PFSK-1 (cell line): Measurements from ENCODE around the gene RGS7.

Source experiments
- REST ChIP-seq, 2 experiments: IDR thresholded peaks; 2 replicates each; pipeline versions ENCODE4 v1.6.1 to v1.8.0; 2011 to 2012; ENCODE audit warnings: low read depth in 2 of 2, low read length in 2 of 2, control low read depth in 1 of 2, inconsistent platforms in 1 of 2, mild to moderate bottlenecking in 1 of 2, moderate library complexity in 1 of 2; ENCODE audit not compliant: insufficient read depth in 1 of 2
- TAF1 ChIP-seq: IDR thresholded peaks from 2 replicates; pipeline ENCODE4 v1.6.1; 2012; ENCODE audit warnings: low read length, control low read depth, borderline replicate concordance; ENCODE audit not compliant: insufficient read depth

DNA sequence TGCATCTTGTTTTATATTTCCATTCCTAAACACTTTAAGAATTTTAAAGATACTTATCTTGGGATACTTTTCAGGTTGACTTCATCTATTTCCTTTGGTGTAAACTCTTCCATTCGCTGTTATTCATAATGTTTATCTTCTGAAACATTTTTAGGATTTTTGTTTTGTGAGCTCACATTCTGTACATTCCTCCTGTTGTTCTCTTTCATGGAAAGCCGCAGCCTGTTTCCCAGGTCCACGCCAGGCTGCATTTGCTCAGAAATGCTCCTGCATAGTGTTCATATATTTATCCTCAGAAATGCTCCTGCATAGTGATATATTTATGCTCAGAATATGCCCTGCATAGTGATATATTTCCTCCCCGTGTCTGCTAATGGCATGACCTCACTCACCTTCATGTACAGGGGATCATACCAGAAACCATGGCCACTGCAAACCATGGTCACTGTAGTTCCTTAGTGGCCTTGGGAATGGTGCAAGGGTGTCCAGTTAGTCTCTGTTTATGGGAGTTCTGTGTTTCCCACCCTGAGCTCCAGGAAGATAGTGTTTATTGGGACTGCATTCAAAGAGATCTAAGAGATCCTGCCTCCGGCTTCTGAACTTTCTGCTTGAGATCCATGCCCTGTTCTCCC is 591.2 kb downstream of the RGS7 start:
- TF ChIP-seq REST (IDR thresholded peaks at IDR 0.05; ENCODE audit: insufficient read depth in 1 of 2, low read depth in 2 of 2, low read length in 2 of 2) (no peak), TAF1 (no peak)
